Neural cell (in vitro differentiated cells): ENCODE measurements around the gene SHANK1.
"Not testable (repeated sequence)": the region's sequence is repeated elsewhere in the genome, so short reads cannot be mapped to it uniquely, and the experiment has no call there.

ENCODE experiments used
- EZH2 ChIP-seq: fragments of 200-600, 300-800 bp; shearing (Covaris generic), sonication (generic); IDR thresholded peaks from 2 replicates; pipeline ENCODE4 v1.6.1; 2014; ENCODE audit warnings: antibody characterized with exemption, low read length, borderline replicate concordance, mild to moderate bottlenecking; ENCODE audit not compliant: insufficient read depth, poor library complexity, severe bottlenecking
- POLR2AphosphoS5 ChIP-seq: IDR thresholded peaks from 2 replicates; pipeline ENCODE4 v1.6.1; 2012
- RAD21 ChIP-seq: fragments of 450-650 bp; conservative IDR thresholded peaks from 2 replicates; pipeline ENCODE4 v1.6.1; 2014; ENCODE audit warnings: antibody characterized with exemption, mild to moderate bottlenecking, moderate library complexity
- TF ChIP-seq, protein P1 (sequence below): fragments of 450-650 bp; IDR thresholded peaks from 2 replicates; pipeline ENCODE4 v1.5.1; 2014; ENCODE audit warnings: antibody characterized with exemption, mild to moderate bottlenecking, moderate library complexity; ENCODE audit not compliant: poor library complexity, severe bottlenecking

- not testable (repeated sequence) for TF ChIP-seq EZH2, POLR2AphosphoS5, RAD21
- TF ChIP-seq, protein P1, sequence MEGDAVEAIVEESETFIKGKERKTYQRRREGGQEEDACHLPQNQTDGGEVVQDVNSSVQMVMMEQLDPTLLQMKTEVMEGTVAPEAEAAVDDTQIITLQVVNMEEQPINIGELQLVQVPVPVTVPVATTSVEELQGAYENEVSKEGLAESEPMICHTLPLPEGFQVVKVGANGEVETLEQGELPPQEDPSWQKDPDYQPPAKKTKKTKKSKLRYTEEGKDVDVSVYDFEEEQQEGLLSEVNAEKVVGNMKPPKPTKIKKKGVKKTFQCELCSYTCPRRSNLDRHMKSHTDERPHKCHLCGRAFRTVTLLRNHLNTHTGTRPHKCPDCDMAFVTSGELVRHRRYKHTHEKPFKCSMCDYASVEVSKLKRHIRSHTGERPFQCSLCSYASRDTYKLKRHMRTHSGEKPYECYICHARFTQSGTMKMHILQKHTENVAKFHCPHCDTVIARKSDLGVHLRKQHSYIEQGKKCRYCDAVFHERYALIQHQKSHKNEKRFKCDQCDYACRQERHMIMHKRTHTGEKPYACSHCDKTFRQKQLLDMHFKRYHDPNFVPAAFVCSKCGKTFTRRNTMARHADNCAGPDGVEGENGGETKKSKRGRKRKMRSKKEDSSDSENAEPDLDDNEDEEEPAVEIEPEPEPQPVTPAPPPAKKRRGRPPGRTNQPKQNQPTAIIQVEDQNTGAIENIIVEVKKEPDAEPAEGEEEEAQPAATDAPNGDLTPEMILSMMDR: not testable (repeated sequence)
Observed at GRCh38 chr19:50620394-50620906, 99.2 kb downstream of the SHANK1 start.
